Neuronal stem cell (in vitro differentiated cells): ENCODE data around the gene LUC7L3.

ENCODE experiments used
- DNase-seq: peaks from one replicate; pipeline ENCODE4 v3.0.0-alpha.2; 2013; ENCODE audit warnings: low spot score
- H2AFZ ChIP-seq: one replicate; pipeline ENCODE4 v1.6.1; 2013; ENCODE audit warnings: mild to moderate bottlenecking, low read length, inconsistent platforms
- H2AK5ac ChIP-seq: 2 replicates; pipeline ENCODE4 v1.6.1; 2013; ENCODE audit warnings: low read depth, mild to moderate bottlenecking, inconsistent platforms, low read length, moderate library complexity, mixed read lengths
- H2BK120ac ChIP-seq: 2 replicates; pipeline ENCODE4 v1.6.1; 2013; ENCODE audit warnings: low read depth, mild to moderate bottlenecking, inconsistent platforms, low read length, moderate library complexity, mixed read lengths
- H2BK12ac ChIP-seq: one replicate; pipeline ENCODE4 v1.6.1; 2013; ENCODE audit warnings: low read length, inconsistent platforms
- H2BK15ac ChIP-seq: 2 replicates; pipeline ENCODE4 v1.6.1; 2013; ENCODE audit warnings: mild to moderate bottlenecking, low read length, inconsistent platforms, mixed read lengths
- H2BK5ac ChIP-seq: one replicate; pipeline ENCODE4 v1.6.1; 2013; ENCODE audit warnings: inconsistent platforms, mild to moderate bottlenecking, low read length, moderate library complexity
- H3K14ac ChIP-seq: one replicate; pipeline ENCODE4 v1.6.1; 2013; ENCODE audit warnings: low read length, inconsistent platforms
- H3K18ac ChIP-seq: 2 replicates; pipeline ENCODE4 v1.6.1; 2013; ENCODE audit warnings: low read length, inconsistent platforms
- H3K23ac ChIP-seq: 2 replicates; pipeline ENCODE4 v1.6.1; 2013; ENCODE audit warnings: low read depth, mild to moderate bottlenecking, mixed read lengths, low read length, inconsistent platforms; ENCODE audit not compliant: poor library complexity
- H3K27ac ChIP-seq: replicated peaks from 3 replicates; pipeline ENCODE4 v1.5.1; 2013; ENCODE audit warnings: low read length, inconsistent platforms
- H3K27me3 ChIP-seq, 3 experiments: 2 replicates each; pipeline ENCODE4 v1.6.1; 2013; ENCODE audit warnings: low read length in 3 of 3, mild to moderate bottlenecking in 2 of 3, inconsistent platforms in 1 of 3, low read depth in 1 of 3, mixed read lengths in 1 of 3, moderate library complexity in 1 of 3; ENCODE audit not compliant: control insufficient read depth in 3 of 3, insufficient read depth in 3 of 3
- H3K36me3 ChIP-seq, 2 donors: replicated peaks in 1 of 2; 2 replicates each; pipeline ENCODE4 v1.6.1; 2013; ENCODE audit warnings: low read length in 2 of 2; ENCODE audit not compliant: control insufficient read depth in 2 of 2, insufficient read depth in 2 of 2
- H3K4ac ChIP-seq: 2 replicates; pipeline ENCODE4 v1.6.1; 2013; ENCODE audit warnings: inconsistent platforms, mild to moderate bottlenecking, low read length, moderate library complexity
- H3K4me1 ChIP-seq, 2 donors: 1 replicate in 1 of 2; 2 replicates in 1 of 2; pipeline ENCODE4 v1.6.1; 2013; ENCODE audit warnings: low read length in 2 of 2, low read depth in 1 of 2; ENCODE audit not compliant: control insufficient read depth in 2 of 2, insufficient read depth in 1 of 2
- H3K4me2 ChIP-seq: one replicate; pipeline ENCODE4 v1.6.1; 2013; ENCODE audit warnings: mild to moderate bottlenecking, low read length, inconsistent platforms; ENCODE audit not compliant: insufficient read depth, poor library complexity, severe bottlenecking
- H3K4me3 ChIP-seq, 2 donors: 2 replicates each; pipeline ENCODE4 v1.5.1; 2013; ENCODE audit warnings: low read length in 2 of 2, mild to moderate bottlenecking in 2 of 2, inconsistent platforms in 1 of 2, moderate library complexity in 1 of 2
- H3K79me1 ChIP-seq: one replicate; pipeline ENCODE4 v1.6.1; 2013; ENCODE audit warnings: low read depth, mild to moderate bottlenecking, inconsistent platforms, low read length, moderate library complexity
- H3K9ac ChIP-seq: one replicate; pipeline ENCODE4 v1.6.1; 2013; ENCODE audit warnings: mild to moderate bottlenecking, low read depth, low read length, inconsistent platforms; ENCODE audit not compliant: poor library complexity
- H3K9me3 ChIP-seq, 2 donors: replicated peaks in 1 of 2; 2 replicates each; pipeline versions ENCODE3 to v1.6.1; 2013; ENCODE audit warnings: low read length in 2 of 2, mild to moderate bottlenecking in 2 of 2, inconsistent platforms in 1 of 2, low read depth in 1 of 2, mixed read lengths in 1 of 2, moderate library complexity in 1 of 2; ENCODE audit not compliant: control insufficient read depth in 2 of 2, insufficient read depth in 1 of 2
- H4K8ac ChIP-seq: one replicate; pipeline ENCODE4 v1.6.1; 2013; ENCODE audit warnings: low read depth, mild to moderate bottlenecking, inconsistent platforms, low read length, moderate library complexity
- H4K91ac ChIP-seq: one replicate; pipeline ENCODE4 v1.6.1; 2013; ENCODE audit warnings: low read length, low read depth, mild to moderate bottlenecking, inconsistent platforms; ENCODE audit not compliant: poor library complexity
- WGBS, 2 donors: extraction: QIAGEN DNeasy Blood & Tissue Kit; methylation state at CpG; one replicate each; pipeline ENCODE4 v1.1.7; 2013; ENCODE audit warnings: missing lambda C conversion rate in 2 of 2, mixed read lengths in 1 of 2; ENCODE audit not compliant: insufficient read length in 2 of 2, insufficient replicate concordance in 1 of 2; ENCODE audit errors: extremely low coverage in 2 of 2; 5-methylcytosine and 5-hydroxymethylcytosine counted together

Gene LUC7L3

DNA sequence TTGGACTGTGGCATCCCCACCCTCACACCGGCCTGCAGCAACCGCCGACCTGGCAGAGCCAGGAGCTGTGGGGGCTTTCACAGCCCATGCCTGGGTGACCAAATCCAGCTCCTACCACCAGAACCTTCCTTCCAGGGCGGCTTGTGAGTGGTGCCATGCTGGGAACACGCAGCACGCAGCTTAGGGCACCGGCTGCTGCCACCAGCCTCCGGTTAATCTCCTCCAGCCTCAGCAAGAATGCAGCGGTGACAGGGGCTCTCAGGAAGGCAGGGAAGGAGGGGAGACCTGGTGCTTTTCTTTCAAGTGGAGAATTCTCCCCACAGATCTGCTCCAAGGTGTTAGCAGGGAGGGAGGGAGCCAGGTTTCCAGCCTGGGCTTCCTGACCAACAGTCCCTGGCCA lies 80.2 kb downstream of the LUC7L3 start:
- Histone ChIP-seq H2BK12ac (peak overlapping the region; percentile 36), H2BK120ac (no peak overlapping the region), H2BK5ac (no peak overlapping the region), H4K91ac (peak overlapping the region; percentile 92), H3K14ac (no peak overlapping the region), H3K9me3 (no peaks in the 10 kb centered on the region), H3K79me1 (no peaks in the 10 kb centered on the region), H3K36me3 (no peaks in the 10 kb centered on the region), H2BK15ac (peak overlapping the region; percentile 64), H3K4me1 (peaks cover 6 to 13% of the 10 kb centered on the region in 2 donors), H3K18ac (peak overlapping the region; percentile 69), H3K9ac (no peak overlapping the region), H3K27me3 (peaks cover 0 to 7% (median 0%) of the 10 kb centered on the region in 3 experiments), H3K27ac (no peak overlapping the region), H2AFZ (peak overlapping the region; percentile 4), H3K4ac (no peak overlapping the region), H2AK5ac (peak overlapping the region; percentile 56), H3K23ac (no peak overlapping the region), H3K4me3 (no peak overlapping the region), H3K4me2 (no peak overlapping the region), H4K8ac (peak overlapping the region; percentile 76)
- WGBS, 2 donors: no CpG with 5 or more reads among the region's 9 CpGs
- DNase-seq: no peak

DNA sequence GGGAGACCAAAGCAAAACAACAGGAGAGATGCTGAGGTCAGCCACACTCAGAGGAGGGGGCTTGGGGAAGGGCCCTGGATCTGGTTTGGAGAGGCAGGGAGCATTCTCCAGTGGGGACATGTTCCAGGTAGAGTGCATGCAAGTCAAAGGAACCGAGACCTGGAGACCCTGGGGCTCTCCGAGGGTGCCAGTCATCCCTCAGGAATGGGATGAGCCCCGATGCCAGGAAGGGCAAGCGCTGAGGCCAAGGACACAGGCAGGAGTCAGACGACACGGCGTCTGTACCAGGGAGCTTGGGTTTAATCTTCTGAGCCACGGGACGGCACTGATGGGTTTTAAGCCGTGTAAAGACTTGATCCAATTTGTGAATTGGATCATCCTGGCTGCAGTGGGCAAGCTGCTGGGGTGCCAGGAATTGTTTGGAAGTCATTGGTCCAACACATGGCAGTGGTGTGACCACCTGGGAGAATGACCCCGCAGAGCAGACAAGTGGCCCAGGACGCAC lies 80.8 kb downstream of the LUC7L3 start:
- H3K36me3 ChIP-seq: no peaks in the 10 kb centered on the region
- H3K18ac ChIP-seq: peak overlapping the region; percentile 11
- H3K27me3 ChIP-seq: peaks cover 0 to 7% (median 0%) of the 10 kb centered on the region in 3 experiments
- no peaks in the 10 kb centered on the region for H3K9me3 ChIP-seq
- H3K27ac ChIP-seq: no peak overlapping the region
- peak overlapping the region; percentile 64 for H2BK15ac ChIP-seq
- H2AFZ ChIP-seq: no peak overlapping the region
- no peak for DNase-seq
- no peak overlapping the region for H3K9ac ChIP-seq
- H3K4me3 ChIP-seq: no peak overlapping the region
- peaks cover 6 to 13% of the 10 kb centered on the region in 2 donors for H3K4me1 ChIP-seq
- no peak overlapping the region for H4K8ac ChIP-seq
- H3K79me1 ChIP-seq: no peaks in the 10 kb centered on the region
- no CpG with 5 or more reads among the region's 12 CpGs for WGBS, 2 donors
- no peak overlapping the region for H3K4ac ChIP-seq
- H4K91ac ChIP-seq: no peak overlapping the region
- H3K23ac ChIP-seq: no peak overlapping the region
- H2BK120ac ChIP-seq: no peak overlapping the region
- H2BK12ac ChIP-seq: no peak overlapping the region
- H2BK5ac ChIP-seq: no peak overlapping the region
- H3K14ac ChIP-seq: no peak overlapping the region
- no peak overlapping the region for H3K4me2 ChIP-seq
- peak overlapping the region; percentile 56 for H2AK5ac ChIP-seq

DNA sequence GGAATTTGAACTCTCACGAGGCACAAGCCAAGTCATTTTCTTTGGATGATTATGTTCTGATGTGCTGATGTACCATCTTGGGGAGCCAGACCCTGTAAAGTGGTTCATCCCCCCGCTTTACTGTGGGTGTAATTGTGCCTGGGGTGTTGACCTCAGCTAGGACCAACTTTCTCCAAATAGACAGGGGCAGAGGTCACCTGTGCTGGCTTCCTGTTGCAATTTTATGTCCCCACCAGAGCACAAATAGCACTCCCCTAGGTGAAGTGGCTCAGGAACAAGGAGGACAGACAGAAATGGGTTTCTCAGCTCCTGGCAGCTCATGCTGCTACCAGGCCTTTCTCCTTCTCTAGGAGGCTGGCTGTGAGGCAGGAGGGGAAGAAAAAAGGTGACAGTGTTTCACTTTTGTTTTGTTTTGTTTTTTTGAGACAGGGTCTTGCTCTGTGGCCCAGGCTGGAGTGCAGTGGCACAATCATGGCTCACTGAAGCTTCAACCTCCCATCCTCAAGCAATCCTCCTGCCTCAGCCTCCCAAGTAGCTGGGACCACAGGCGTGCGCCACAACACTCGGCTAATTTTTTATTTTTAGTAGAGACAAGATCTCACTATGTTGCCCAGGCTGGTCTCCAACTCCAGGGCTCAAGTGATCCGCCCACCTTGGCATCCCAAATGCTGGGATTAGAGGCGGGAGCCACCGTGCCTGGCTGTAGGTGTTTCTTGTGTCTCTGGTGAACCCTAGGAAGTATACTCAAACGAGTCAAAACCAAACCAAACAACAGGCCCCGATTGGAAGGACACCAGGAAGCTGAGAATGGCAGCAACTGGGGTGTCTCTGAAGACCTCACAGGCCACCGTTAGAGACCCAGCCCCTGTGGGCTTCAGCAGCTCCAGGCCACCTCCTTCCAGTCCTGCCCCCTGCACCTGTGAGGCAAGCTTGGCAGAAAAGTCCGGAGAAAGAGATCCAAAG lies 83.5 kb downstream of the LUC7L3 start:
- Histone ChIP-seq H3K36me3 (no peaks in the 10 kb centered on the region), H2BK12ac (no peak overlapping the region), H3K79me1 (no peaks in the 10 kb centered on the region), H2AK5ac (no peak overlapping the region), H3K27me3 (peaks cover 0 to 7% (median 0%) of the 10 kb centered on the region in 3 experiments), H2BK5ac (no peak overlapping the region), H2AFZ (peak overlapping the region; percentile 76), H3K27ac (no peak overlapping the region), H3K14ac (no peak overlapping the region), H3K9me3 (no peaks in the 10 kb centered on the region), H3K23ac (no peak overlapping the region), H3K18ac (peak overlapping the region; percentile 51), H2BK15ac (peak overlapping the region; percentile 57), H2BK120ac (no peak overlapping the region), H4K8ac (no peak overlapping the region), H3K4me2 (no peak overlapping the region), H3K4ac (no peak overlapping the region), H4K91ac (no peak overlapping the region), H3K4me3 (no peak overlapping the region), H3K9ac (no peak overlapping the region), H3K4me1 (peaks cover 6 to 10% of the 10 kb centered on the region in 2 donors)
- DNase-seq: no peak
- WGBS, 2 donors: no CpG with 5 or more reads among the region's 12 CpGs

DNA sequence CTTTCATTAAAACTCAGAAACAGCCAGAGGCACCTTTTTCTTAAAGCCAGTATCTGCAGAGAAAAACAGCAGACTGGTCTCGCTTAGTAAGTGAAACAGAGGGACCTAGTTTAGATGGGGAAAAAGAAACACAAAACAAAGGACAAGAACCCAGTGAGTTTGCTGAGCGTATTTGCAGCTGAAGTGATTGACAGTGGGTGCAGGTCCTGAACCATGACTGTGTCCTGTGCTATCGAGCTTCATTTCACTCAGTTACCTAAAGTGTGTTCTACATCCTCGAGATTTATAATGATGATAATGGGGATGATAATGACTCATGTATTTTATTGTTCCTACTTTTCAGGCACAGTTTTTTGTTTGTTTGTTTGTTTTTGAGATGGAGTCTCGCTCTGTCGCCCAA lies 84.3 kb downstream of the LUC7L3 start:
- Histone ChIP-seq H3K14ac (no peak overlapping the region), H3K4ac (no peak overlapping the region), H3K9me3 (no peaks in the 10 kb centered on the region), H2BK5ac (no peak overlapping the region), H3K18ac (no peak overlapping the region), H3K27ac (no peak overlapping the region), H2BK120ac (no peak overlapping the region), H3K23ac (no peak overlapping the region), H2AK5ac (no peak overlapping the region), H3K4me2 (no peak overlapping the region), H3K4me1 (peaks cover 6 to 9% of the 10 kb centered on the region in 2 donors), H2AFZ (peak overlapping the region; percentile 76), H4K91ac (no peak overlapping the region), H2BK12ac (no peak overlapping the region), H3K36me3 (no peaks in the 10 kb centered on the region), H3K79me1 (no peaks in the 10 kb centered on the region), H3K27me3 (peaks cover 0 to 10% (median 0%) of the 10 kb centered on the region in 3 experiments), H4K8ac (no peak overlapping the region), H3K9ac (no peak overlapping the region), H3K4me3 (no peak overlapping the region), H2BK15ac (no peak overlapping the region)
- no peak for DNase-seq
- WGBS, 2 donors: no CpG with 5 or more reads among the region's 6 CpGs
